Left hindlimb (tissue), 1 donor: ENCODE data around the gene SUPT3H.
"Not testable (repeated sequence)": the region's sequence is repeated elsewhere in the genome, so short reads cannot be mapped to it uniquely, and the experiment has no call there.

ENCODE experiments used
- DNase-seq: peaks from one replicate; pipeline ENCODE4 v3.0.0-alpha.2; 2018

The SUPT3H gene

GRCh38 chr6:45044510-45045252, 333.1 kb downstream of the SUPT3H start:
- no peak for DNase-seq

GRCh38 chr6:45044086-45044485, 333.6 kb downstream of the SUPT3H start:
- DNase-seq = no peak

GRCh38 chr6:45042673-45043072, 335.1 kb downstream of the SUPT3H start:
- DNase-seq = not testable (repeated sequence)

- no peak for DNase-seq
These were observed 339.5 kb downstream of the SUPT3H start for GRCh38 chr6:45038226-45038625.

- no peak for DNase-seq
These were observed 341.6 kb downstream of the SUPT3H start for GRCh38 chr6:45036103-45036502.

- no peak for DNase-seq
These were observed 345.3 kb downstream of the SUPT3H start for GRCh38 chr6:45032426-45032825.

- no peak for DNase-seq
These were observed 346.1 kb downstream of the SUPT3H start for GRCh38 chr6:45031601-45032000.

- no peak for DNase-seq
These were observed 350.6 kb downstream of the SUPT3H start for GRCh38 chr6:45027126-45027525.

- no peak for DNase-seq
These were observed 351.7 kb downstream of the SUPT3H start for GRCh38 chr6:45026003-45026516.

- DNase-seq = no peak
These were observed 353.1 kb downstream of the SUPT3H start for GRCh38 chr6:45024610-45025009.

- no peak for DNase-seq
These were observed 356.1 kb downstream of the SUPT3H start for GRCh38 chr6:45021676-45022075.

- DNase-seq = no peak
These were observed 365.0 kb downstream of the SUPT3H start for GRCh38 chr6:45012687-45013086.

- no peak for DNase-seq
These were observed 368.2 kb downstream of the SUPT3H start for GRCh38 chr6:45009576-45009975.

- no peak for DNase-seq
These were observed 370.8 kb downstream of the SUPT3H start for GRCh38 chr6:45006893-45007292.

- no peak for DNase-seq
These were observed 373.8 kb downstream of the SUPT3H start for GRCh38 chr6:45003961-45004360.

GRCh38 chr6:45003387-45003786, 374.3 kb downstream of the SUPT3H start:
- no peak for DNase-seq

GRCh38 chr6:45002390-45003105, 375.2 kb downstream of the SUPT3H start:
- DNase-seq = no peak

- DNase-seq = no peak
These were observed 376.1 kb downstream of the SUPT3H start for GRCh38 chr6:45001663-45002062.

GRCh38 chr6:45000833-45001232, 376.9 kb downstream of the SUPT3H start:
- no peak for DNase-seq

- DNase-seq = no peak
These were observed 378.7 kb downstream of the SUPT3H start for GRCh38 chr6:44999066-44999465.

- no peak for DNase-seq
These were observed 382.1 kb downstream of the SUPT3H start for GRCh38 chr6:44995486-44996132.

GRCh38 chr6:44989391-44989790, 388.3 kb downstream of the SUPT3H start:
- no peak for DNase-seq

GRCh38 chr6:44985006-44985405, 392.7 kb downstream of the SUPT3H start:
- no peak for DNase-seq
